GM10847 (cell line): ENCODE data around the gene SNTG2.

Source experiments
- POLR2A ChIP-seq: IDR thresholded peaks from 2 replicates; pipeline ENCODE4 v1.6.1; 2011; ENCODE audit not compliant: insufficient read length; ENCODE audit errors: extremely low read depth

SNTG2 gene

DNA sequence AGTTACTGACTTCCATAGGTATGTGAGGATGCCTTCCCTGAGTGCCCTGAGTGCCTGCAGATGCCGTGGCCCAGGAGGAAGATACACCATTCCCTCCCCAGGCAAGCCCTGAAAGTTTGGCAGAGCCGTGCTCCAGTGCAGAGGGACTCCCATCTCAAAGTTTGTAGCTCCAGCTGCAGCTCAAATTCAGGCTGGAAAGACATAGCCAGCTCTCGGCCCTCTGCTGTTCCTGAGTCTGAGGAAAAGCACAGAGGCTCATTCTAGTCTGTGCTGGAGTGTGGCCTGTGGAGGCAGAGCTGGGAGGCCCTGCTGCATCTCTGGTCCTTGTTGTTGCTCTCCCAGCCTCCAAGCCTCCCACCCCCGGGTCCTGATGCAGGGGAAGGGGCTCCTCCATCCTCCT lies 446.7 kb downstream of the SNTG2 start:
- TF ChIP-seq POLR2A = no peak

DNA sequence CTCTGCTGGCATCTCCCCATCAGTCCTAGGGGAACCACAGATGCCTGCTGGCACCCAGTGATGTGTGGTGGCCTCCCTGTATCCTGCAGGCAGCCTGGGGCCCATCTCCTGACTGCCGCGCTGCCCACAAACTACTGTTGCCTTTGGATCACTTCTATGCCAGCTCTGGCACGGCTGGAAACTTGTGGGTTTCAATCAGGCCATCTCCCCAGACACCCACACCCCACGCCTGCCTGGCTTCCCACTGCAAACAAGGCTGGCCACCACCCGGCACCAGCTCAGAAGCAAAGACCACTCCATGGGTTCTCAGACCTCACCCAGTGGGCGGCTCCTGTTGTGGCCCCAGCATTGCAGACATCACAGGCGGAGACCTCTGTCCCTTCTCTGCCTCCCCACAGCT lies 447.5 kb downstream of the SNTG2 start:
- no peak for TF ChIP-seq POLR2A

- TF ChIP-seq POLR2A = no peak
These were observed 450.5 kb downstream of the SNTG2 start for GRCh38 chr2:1400943-1401735.

- no peak for TF ChIP-seq POLR2A
These were observed 451.4 kb downstream of the SNTG2 start for GRCh38 chr2:1402064-1402463.

DNA sequence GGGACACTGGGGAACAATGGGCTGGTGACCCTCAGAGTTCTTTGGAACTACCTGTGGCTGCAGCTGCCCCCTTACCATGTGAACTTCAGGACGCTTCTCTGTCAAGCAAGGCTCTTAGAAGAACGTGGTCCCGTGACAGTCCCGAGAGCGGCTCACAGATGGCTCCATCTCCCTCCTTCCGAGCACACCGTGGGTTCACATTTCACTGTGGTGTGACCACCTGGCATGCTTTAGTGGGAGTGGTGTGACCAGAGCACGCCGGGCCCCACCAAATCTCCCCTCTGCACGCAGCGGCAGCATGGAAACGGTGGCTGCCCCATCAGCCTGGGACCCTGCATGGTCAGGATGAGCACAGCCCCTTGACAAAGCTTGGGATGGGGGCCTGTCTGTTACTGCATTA lies 452.9 kb downstream of the SNTG2 start:
- no peak for TF ChIP-seq POLR2A

- TF ChIP-seq POLR2A = no peak
These were observed 454.5 kb downstream of the SNTG2 start for GRCh38 chr2:1405124-1405523.

- TF ChIP-seq POLR2A = no peak
These were observed 455.3 kb downstream of the SNTG2 start for GRCh38 chr2:1405967-1406366.

DNA sequence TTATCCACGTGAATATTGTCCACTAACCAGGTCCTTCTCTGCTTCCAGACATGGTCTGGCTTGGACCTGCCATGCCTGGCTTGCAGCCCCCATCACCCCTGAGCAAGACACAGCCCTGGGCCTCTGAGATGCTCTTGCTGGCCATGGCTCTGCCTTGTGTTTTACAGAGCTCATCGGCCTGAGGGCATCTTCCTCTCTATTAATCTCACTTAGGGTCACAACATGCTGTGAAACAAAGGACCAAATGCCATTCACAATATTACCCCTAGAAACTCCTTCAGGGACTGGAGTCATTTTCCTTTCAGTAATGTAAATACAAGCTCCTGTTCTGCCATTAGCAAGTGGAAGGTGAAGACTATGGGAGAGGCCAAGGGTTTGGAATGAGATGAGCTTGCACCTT lies 455.8 kb downstream of the SNTG2 start:
- no peak for TF ChIP-seq POLR2A

DNA sequence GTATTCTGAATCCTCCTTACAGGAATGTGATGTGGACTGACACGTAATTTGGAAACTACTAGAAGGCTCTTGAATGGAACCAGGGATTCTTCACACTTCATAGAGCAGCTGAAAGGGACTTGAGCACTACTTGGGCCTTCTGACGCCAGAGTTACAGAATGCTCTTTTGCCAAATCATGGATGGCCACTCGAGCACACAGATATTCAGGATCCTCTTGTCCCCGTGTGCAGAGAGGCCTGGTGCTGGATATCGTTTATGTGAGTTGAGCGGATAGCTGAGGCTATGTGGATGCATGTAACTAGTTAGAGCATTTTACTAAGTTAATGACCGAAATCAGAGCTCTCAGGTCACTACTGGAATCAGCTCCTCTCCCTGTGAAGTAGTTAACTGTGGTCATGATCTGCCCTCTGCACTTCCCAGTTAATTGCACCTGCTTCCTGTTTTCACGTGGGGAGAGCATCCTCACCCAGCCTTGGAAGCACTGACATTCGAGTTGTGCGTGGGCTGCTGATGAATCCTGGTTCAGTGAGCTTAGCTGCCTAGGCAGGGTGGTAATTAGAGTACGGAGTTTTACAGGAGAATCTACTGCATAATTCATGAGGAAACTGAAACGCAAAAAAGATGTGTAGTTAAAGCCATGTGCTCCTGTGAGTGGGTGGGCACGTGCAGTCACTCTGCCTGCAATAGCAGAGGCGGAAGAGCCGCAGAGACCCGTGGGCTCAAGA lies 457.5 kb downstream of the SNTG2 start:
- TF ChIP-seq POLR2A = no peak

DNA sequence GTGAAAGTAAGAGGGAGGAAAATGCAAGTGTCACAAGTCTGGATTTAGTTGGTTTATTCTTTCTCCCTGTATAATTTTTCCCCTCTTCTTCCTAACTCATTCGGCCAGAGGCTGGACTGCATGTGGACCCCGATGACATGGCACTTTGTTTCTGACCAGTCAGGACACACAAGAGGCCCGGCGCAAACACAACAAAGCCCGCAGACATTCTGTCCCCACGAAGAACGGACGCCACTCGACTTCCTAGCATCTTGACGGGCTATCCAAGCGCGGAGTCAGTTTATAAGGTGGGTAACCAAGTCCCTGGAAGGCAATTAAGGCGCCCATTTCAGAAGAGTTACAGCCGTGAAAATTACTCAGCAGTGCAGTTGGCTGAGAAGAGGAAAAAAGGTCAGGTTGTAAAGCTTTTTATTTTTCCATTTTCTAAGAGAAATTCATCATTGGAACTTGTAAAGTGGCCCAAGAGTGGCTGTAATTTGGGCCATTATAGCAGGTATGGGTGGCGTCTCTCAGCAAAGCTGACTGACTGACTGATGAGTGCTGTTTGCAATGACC lies 462.6 kb downstream of the SNTG2 start, which contains the start of gene TPO:
TPO (plus strand) TSS at position 308 of the 555 bp plus-strand sequence. CDS start 946 bp downstream, outside the sequence.
- no peak for TF ChIP-seq POLR2A

DNA sequence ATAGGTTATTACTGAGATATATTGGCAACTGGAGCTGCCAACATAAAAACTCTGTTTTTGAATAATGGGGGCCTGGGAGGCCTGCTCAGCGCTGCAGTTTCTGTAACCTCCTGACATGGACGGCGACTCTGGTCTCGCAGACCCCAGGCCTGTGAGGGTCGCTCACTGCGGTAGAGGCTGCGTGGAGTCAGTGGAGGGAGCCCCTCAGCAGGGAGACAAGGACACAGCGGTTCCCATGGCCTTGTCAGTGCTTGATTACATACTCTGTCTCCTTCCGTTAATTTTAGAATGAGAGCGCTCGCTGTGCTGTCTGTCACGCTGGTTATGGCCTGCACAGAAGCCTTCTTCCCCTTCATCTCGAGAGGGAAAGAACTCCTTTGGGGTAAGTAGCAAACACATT lies 463.5 kb downstream of the SNTG2 start:
- no peak for TF ChIP-seq POLR2A

DNA sequence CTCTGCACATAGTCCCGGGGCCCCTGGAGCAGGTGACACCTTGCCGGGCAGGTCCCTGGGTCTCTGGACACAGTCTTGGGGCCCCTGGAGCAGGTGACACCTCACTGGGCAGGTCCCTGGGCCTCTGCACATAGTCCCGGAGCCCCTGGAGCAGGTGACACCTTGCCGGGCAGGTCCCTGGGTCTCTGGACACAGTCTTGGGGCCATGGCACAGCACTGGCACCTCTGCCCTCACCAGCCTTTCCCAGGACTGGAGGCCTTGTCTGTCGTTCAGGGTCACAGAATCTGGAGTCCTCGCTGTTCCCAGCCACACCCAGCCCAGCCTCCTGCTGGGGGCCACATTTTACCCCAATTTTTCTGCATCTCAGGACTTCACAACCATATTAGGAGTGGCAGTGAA lies 464.9 kb downstream of the SNTG2 start:
- TF ChIP-seq POLR2A = no peak
